NB4 (cell line): ENCODE measurements around the gene CSTF3.

Experiments
- DNase-seq: peaks from one replicate; pipeline ENCODE4 v3.0.0; 2010; ENCODE audit warnings: low read depth
- H3K4me3 ChIP-seq: one replicate; pipeline ENCODE4 v1.5.1; 2011; ENCODE audit warnings: mild to moderate bottlenecking, low read depth, low read length, moderate library complexity
- CTCF ChIP-seq: IDR thresholded peaks from one replicate; pipeline ENCODE4 v1.5.1; 2012; ENCODE audit warnings: low read depth, low read length
- MAX ChIP-seq: IDR thresholded peaks from 2 replicates; pipeline ENCODE4 v1.6.1; 2011; ENCODE audit warnings: low read depth, low read length
- MYC ChIP-seq: IDR thresholded peaks from 2 replicates; pipeline ENCODE4 v1.6.1; 2011; ENCODE audit warnings: low read depth, low read length
- POLR2A ChIP-seq: IDR thresholded peaks from 2 replicates; pipeline ENCODE4 v1.6.1; 2011; ENCODE audit warnings: mild to moderate bottlenecking; ENCODE audit not compliant: insufficient read length; ENCODE audit errors: extremely low read depth

The CSTF3 gene

GRCh38 chr11:33072465-33072864, 88.8 kb downstream of the CSTF3 start:
- H3K4me3 ChIP-seq: no peak overlapping the region
- no peak for DNase-seq
- no peak for TF ChIP-seq MAX
- no peak for TF ChIP-seq CTCF
- TF ChIP-seq POLR2A: no peak
- TF ChIP-seq MYC: no peak

GRCh38 chr11:33068611-33069340, 92.5 kb downstream of the CSTF3 start:
- no peak for TF ChIP-seq MAX
- TF ChIP-seq CTCF: no peak
- TF ChIP-seq POLR2A: no peak
- no peak for TF ChIP-seq MYC
- H3K4me3 ChIP-seq: no peak overlapping the region
- no peak for DNase-seq

- H3K4me3 ChIP-seq: no peak overlapping the region
- no peak for DNase-seq
- TF ChIP-seq CTCF: no peak
- TF ChIP-seq MAX: no peak
- TF ChIP-seq MYC: no peak
- TF ChIP-seq POLR2A: no peak
Measured at GRCh38 chr11:33067294-33067693, 94.0 kb downstream of the CSTF3 start.

- no peak overlapping the region for H3K4me3 ChIP-seq
- DNase-seq: peak; percentile 78
- TF ChIP-seq MYC (no peak; the same call in 1 of the 2 replicates), MAX (0 out of 2 replicates have a peak, but pooled peaks have one; percentile 22), POLR2A (no peak), CTCF (peak; percentile 90)
Measured at GRCh38 chr11:33065445-33066178, 95.7 kb downstream of the CSTF3 start.

GRCh38 chr11:33064866-33065265, 96.4 kb downstream of the CSTF3 start:
- DNase-seq: no peak
- TF ChIP-seq MAX (no peak), CTCF (no peak), MYC (no peak), POLR2A (no peak)
- H3K4me3 ChIP-seq: no peak overlapping the region
